ENCODE measurements around the gene SLC25A27.
A peak's percentile ranks its signal among the peaks of the same experiment; 100 is the strongest.

SLC25A27 gene, protein sequence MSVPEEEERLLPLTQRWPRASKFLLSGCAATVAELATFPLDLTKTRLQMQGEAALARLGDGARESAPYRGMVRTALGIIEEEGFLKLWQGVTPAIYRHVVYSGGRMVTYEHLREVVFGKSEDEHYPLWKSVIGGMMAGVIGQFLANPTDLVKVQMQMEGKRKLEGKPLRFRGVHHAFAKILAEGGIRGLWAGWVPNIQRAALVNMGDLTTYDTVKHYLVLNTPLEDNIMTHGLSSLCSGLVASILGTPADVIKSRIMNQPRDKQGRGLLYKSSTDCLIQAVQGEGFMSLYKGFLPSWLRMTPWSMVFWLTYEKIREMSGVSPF

DNA sequence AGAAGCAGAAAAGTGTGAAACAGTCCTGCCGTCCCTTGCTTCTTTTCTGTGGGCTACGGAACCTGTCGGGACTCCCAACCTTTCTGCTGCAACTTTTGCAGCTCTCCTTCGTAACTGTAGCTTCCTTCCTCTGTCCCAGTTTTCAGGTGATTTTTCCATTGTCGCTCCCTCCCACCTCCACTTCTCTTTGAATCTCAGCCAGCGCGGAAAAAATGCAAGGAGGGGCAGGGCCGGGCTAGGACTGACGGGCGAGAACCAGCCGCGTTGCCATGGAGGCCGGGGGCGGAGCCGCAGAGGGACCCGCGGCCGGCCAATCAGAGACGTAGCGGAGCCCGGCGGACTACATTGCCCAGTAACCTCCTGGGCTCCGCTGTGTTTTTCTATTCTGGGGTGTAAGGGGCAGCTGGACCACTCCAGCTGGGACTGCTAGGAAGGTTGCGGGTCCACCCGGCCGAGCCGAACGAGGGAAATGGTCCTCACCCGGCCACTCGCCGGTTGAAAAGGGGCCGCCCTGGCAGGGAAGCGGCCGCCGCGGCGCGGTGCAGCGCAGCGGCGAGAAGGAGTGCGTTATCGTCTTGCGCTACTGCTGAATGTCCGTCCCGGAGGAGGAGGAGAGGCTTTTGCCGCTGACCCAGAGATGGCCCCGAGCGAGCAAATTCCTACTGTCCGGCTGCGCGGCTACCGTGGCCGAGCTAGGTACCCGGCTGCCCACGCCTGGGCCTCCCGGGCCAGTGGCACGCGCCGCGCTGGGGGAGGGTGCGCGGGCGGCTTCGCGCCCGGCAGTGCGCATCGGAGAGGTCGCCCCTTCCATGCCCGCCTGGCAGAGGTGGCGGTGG, at the start of gene SLC25A27, which contains the start of gene CYP39A1:
Gene SLC25A27 (plus strand): TSS at position 373 of the 836 bp plus-strand sequence. CDS start 218 bp downstream, at position 591.
Gene CYP39A1 (minus strand): TSS at position 216 of the 836 bp plus-strand sequence. CDS start 236 bp downstream, outside the sequence.
- DNase-seq (ENCODE audit: low read depth) = peak; percentile 95
- TF ChIP-seq, protein P1, sequence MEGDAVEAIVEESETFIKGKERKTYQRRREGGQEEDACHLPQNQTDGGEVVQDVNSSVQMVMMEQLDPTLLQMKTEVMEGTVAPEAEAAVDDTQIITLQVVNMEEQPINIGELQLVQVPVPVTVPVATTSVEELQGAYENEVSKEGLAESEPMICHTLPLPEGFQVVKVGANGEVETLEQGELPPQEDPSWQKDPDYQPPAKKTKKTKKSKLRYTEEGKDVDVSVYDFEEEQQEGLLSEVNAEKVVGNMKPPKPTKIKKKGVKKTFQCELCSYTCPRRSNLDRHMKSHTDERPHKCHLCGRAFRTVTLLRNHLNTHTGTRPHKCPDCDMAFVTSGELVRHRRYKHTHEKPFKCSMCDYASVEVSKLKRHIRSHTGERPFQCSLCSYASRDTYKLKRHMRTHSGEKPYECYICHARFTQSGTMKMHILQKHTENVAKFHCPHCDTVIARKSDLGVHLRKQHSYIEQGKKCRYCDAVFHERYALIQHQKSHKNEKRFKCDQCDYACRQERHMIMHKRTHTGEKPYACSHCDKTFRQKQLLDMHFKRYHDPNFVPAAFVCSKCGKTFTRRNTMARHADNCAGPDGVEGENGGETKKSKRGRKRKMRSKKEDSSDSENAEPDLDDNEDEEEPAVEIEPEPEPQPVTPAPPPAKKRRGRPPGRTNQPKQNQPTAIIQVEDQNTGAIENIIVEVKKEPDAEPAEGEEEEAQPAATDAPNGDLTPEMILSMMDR (IDR thresholded peaks at IDR 0.05; ENCODE audit: insufficient read depth, low read depth, low read length, missing control alignments) = no peak
- H3K4me3 ChIP-seq (ENCODE audit: low read length) = peak within 1 kb of the TSS; percentile 87

DNA sequence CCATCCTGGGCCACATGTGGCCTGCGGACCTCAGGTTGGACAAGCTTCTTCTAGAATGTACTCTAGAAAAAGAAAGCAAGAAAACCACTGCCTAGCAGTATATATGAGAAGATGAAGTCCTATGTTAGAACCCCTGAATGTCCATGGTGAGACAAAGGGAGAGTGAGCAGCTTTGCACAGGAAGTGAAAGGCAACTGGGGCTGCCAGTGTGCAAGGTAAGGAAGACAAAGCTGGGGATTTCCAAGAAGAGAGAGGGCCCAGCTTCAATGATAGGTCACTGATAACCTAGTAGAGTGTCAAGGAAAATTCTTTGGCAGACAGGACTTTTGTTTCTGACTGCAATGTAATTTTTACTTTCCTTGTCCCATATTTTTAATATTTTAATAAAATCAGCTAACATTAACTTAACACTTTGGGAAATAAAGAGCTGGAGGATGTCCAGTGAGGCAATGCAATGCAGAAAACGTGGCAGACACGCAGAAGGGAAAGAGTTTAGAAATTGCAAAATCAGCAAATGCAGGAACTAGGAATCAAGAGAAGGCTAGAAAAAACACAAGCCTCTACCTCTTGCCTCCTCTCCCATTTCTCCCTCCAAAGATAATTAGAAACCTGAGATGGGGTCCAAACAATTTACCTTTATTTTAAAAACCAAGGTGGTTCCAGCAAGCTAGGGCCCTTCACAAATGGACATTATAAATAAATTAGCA, 47.5 kb upstream of the SLC25A27 start:
- TF ChIP-seq, protein P1 (IDR thresholded peaks at IDR 0.05; ENCODE audit: insufficient read depth, low read depth, low read length, missing control alignments) = no peak
- H3K4me3 ChIP-seq (ENCODE audit: low read length) = no peak overlapping the region
- DNase-seq (ENCODE audit: low read depth) = no peak

DNA sequence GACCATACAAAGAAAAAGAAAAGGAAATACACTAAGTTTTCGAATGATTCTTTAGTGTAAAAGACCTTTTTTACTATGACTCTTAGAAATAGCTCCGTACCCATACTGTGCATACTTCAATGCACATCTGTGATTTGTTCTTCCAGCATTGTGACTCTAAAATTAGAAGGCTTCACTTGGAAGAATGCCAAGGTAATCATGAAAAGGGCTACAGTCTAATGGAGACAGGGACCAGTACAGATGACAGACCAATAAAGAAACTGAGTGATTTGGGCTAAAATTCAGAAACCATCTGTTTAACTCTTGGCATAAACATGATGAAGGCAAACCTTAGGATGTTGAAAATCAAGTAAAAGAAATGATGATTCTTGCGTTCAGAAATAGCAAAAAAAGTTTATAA, 46.4 kb upstream of the SLC25A27 start:
- TF ChIP-seq, protein P1 (IDR thresholded peaks at IDR 0.05; ENCODE audit: insufficient read depth, low read depth, low read length, missing control alignments) = no peak

DNA sequence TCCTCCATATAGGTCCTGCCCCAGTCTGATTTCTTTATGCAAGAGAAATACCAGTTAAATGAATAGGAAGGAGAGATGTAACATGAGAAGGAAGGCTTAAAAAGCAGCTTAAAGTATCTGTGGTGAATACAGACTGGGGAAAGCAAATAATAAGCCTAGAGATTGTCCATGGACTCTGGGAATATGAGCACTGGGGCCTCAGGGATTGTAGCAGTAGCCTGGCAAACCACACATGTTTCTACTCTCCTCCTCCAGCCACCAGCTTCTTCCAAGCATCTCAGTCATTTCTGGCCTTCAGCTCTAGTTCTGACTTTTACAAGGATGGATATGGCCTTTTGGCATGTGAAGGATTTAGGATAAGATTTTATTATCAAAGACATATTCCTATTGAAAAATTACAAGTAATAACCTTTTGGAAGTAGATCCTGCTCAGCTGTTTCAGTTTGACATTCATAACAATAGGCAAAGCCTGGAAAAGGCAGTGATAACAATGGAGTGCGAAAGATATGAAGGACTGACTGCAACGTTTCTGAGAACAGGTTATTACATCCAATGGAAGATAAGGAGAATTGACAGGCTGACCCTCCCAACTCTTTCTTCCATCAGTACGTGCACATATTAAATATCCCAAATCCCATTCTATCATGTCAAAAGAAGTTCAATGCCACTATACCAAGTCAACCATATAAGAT, 41.8 kb upstream of the SLC25A27 start:
- no peak for DNase-seq (ENCODE audit: low read depth)
- TF ChIP-seq, protein P1 (IDR thresholded peaks at IDR 0.05; ENCODE audit: insufficient read depth, low read depth, low read length, missing control alignments) = no peak
- no peak overlapping the region for H3K4me3 ChIP-seq (ENCODE audit: low read length)

More for the DNA sequence above, 46.4 kb upstream of the SLC25A27 start:
- H3K4me3 ChIP-seq (ENCODE audit: low read length) = no peak overlapping the region
- no peak for DNase-seq (ENCODE audit: low read depth)

- H3K4me3 ChIP-seq (ENCODE audit: low read length) = no peak overlapping the region
- DNase-seq (ENCODE audit: low read depth) = no peak
- TF ChIP-seq, protein P1 (IDR thresholded peaks at IDR 0.05; ENCODE audit: insufficient read depth, low read depth, low read length, missing control alignments) = no peak
Measured at GRCh38 chr6:46612645-46613044, 40.1 kb upstream of the SLC25A27 start.

- peak; percentile 13 for DNase-seq (ENCODE audit: low read depth)
- TF ChIP-seq, protein P1 (IDR thresholded peaks at IDR 0.05; ENCODE audit: insufficient read depth, low read depth, low read length, missing control alignments) = no peak
- no peak overlapping the region for H3K4me3 ChIP-seq (ENCODE audit: low read length)
Measured at GRCh38 chr6:46618726-46619125, 34.0 kb upstream of the SLC25A27 start.

Data from epithelial cell of esophagus (primary cell).